ENCODE measurements around the gene RINL.

DNA sequence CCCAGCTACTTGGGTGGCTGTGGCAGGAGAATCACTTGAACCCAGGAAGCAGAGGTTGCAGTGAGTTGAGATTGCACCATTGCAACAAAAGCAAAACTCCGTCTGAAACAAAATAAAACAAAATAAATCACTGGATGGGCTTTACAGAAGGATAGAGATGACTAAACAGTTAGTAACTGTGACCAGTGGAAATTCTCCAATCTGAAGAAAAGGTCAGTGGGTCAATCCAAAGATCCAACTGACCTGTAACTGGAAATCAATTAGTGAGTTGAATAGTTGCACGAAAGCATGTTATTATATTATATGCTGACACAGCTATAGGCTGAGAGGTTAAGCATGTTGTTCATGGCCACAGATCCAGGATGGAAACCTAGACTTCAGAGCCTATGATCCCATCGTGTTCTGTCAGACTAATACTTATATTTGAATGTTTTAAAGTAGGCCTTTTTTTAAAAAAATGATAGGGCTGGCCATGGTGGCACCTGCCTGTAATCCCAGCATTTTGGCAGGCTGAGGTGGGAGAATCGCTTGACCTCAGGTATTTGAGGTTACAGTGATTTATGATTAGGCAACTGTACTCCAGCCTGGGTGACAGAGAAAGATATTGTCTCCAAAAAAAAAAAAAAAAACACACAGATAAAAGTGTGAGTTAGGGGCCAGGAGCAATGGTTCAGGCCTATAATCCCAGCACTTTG, 47.9 kb downstream of the RINL start:
- TF ChIP-seq CTCF (IDR thresholded peaks at IDR 0.05) (no peak), POLR2AphosphoS5 (IDR thresholded peaks at IDR 0.05; ENCODE audit: low read depth, low read length) (no peak), TCF7L2 (IDR thresholded peaks at IDR 0.05; ENCODE audit: low read depth, low read length) (no peak), REST (IDR thresholded peaks at IDR 0.05; ENCODE audit: insufficient read depth in 1 of 2, low read depth in 2 of 2, low read length in 1 of 2) (no peak), SIN3A (IDR thresholded peaks at IDR 0.05; ENCODE audit: borderline replicate concordance, insufficient read depth, low read depth, low read length) (no peak)
